ENCODE measurements around the gene RAD51AP2. TPM values are rescaled to one million over a fixed set of nuclear protein-coding genes. Genes with fewer than 3 reads are reported as not detected.

RAD51AP2 gene
- total and polyA plus RNA-seq, 2 of the 8 experiments (the other 6 are each of a cell fraction or from before 2014, with no cell fraction given): 0.02 to 0.20 TPM

GRCh38 chr2:17475286-17475685 lies 43.0 kb downstream of the RAD51AP2 start:
- H3K4me2 ChIP-seq (ENCODE audit: insufficient read depth in 1 of 2, low read depth in 2 of 2, low read length in 2 of 2): no peak overlapping the region
- FAIRE-seq (no peak), DNase-seq (ENCODE audit: low read depth in 1 of 2, low spot score in 2 of 2) (no peak)
- H3K27ac ChIP-seq (ENCODE audit: low read depth, low read length): no peak overlapping the region
- ChIA-PET POLR2A (ENCODE audit: partially characterized antibody) (no interaction called here), CTCF (ENCODE audit: partially characterized antibody) (no interaction called here)
- no peaks in the 10 kb centered on the region for H3K79me1 ChIP-seq (ENCODE audit: low read depth, low read length)
- H2BK15ac ChIP-seq (ENCODE audit: low read length): no peak overlapping the region
- no peak overlapping the region for H2AK5ac ChIP-seq (ENCODE audit: low read depth, low read length)
- H3K23ac ChIP-seq (ENCODE audit: insufficient read length): no peak overlapping the region
- no peak overlapping the region for H4K91ac ChIP-seq (replicated peaks; ENCODE audit: insufficient read length, low read length)
- no peak overlapping the region for H3K56ac ChIP-seq (replicated peaks; ENCODE audit: insufficient read length, low read depth, low read length)
- WGBS, 2 experiments (ENCODE audit: extremely low coverage in 1 of 2, insufficient coverage in 1 of 2, insufficient read length in 1 of 2, insufficient replicate concordance in 2 of 2, low coverage in 1 of 2, low lambda C conversion rate in 2 of 2, missing lambda C conversion rate in 1 of 2): 96% methylated on average over 1 of the region's 1 CpG; no CpG with 5 or more reads in 1 of the 2 experiments
- no peak overlapping the region for H2BK5ac ChIP-seq (ENCODE audit: low read depth, low read length)
- H3K27me3 ChIP-seq (replicated peaks in 1 of 4; ENCODE audit: control insufficient read depth in 3 of 4, extremely low read depth in 1 of 4, insufficient read depth in 3 of 4, low read length in 3 of 4): no peaks in the 10 kb centered on the region
- no peak overlapping the region for H4K5ac ChIP-seq (ENCODE audit: insufficient read length, low read depth, low read length)
- peaks cover 0 to 4% of the 10 kb centered on the region in 2 experiments; a peak in 1 of 4 replicates for H3K9me3 ChIP-seq (ENCODE audit: insufficient read depth in 2 of 2, low read depth in 1 of 2, low read length in 1 of 2)
- H2BK20ac ChIP-seq (ENCODE audit: low read length): no peak overlapping the region
- no peaks in the 10 kb centered on the region; a peak in 1 of 8 replicates for H3K36me3 ChIP-seq (ENCODE audit: control insufficient read depth in 2 of 4, insufficient read depth in 4 of 4, low read length in 3 of 4)
- H3K4me3 ChIP-seq (ENCODE audit: extremely low read depth in 1 of 4, insufficient read depth in 2 of 4, low read depth in 3 of 4, low read length in 4 of 4): no peak overlapping the region
- H4K8ac ChIP-seq (ENCODE audit: extremely low read depth, insufficient read depth, low read length): no peak overlapping the region
- H3K14ac ChIP-seq (ENCODE audit: insufficient read length): no peak overlapping the region
- no peaks in the 10 kb centered on the region; a peak in 2 of 7 replicates for H3K4me1 ChIP-seq (replicated peaks in 1 of 4; ENCODE audit: control insufficient read depth in 3 of 4, insufficient read depth in 4 of 4, low read length in 3 of 4)
- no peaks in the 10 kb centered on the region; the same call in 1 of the 2 replicates for H3K23me2 ChIP-seq (ENCODE audit: low read depth, low read length)
- H2BK12ac ChIP-seq (ENCODE audit: low read depth, low read length): no peak overlapping the region
- no peak overlapping the region for H3K4ac ChIP-seq (replicated peaks; ENCODE audit: insufficient read length, low read depth, low read length)
- H3K18ac ChIP-seq (ENCODE audit: extremely low read depth, low read length): no peak overlapping the region
- H4K20me1 ChIP-seq (replicated peaks in 1 of 2; ENCODE audit: control insufficient read depth in 1 of 2, insufficient read depth in 2 of 2, low read length in 2 of 2): no peaks in the 10 kb centered on the region
- peak overlapping the region; percentile 93; the same call in 1 of the 2 replicates for H2AFZ ChIP-seq (ENCODE audit: low read length)
- no peak overlapping the region for H2BK120ac ChIP-seq (replicated peaks; ENCODE audit: low read depth, low read length)
- H3K9ac ChIP-seq (replicated peaks in 1 of 4; ENCODE audit: extremely low read depth in 1 of 4, low read depth in 3 of 4, low read length in 3 of 4): no peak overlapping the region
- H3K79me2 ChIP-seq (ENCODE audit: control insufficient read depth in 1 of 2, insufficient read depth in 2 of 2, low read length in 2 of 2): no peaks in the 10 kb centered on the region
- TF ChIP-seq CTCF (IDR thresholded peaks at IDR 0.05; ENCODE audit: control extremely low read depth in 1 of 3, insufficient read depth in 1 of 3, low read depth in 1 of 3, low read length in 3 of 3): no peak
- no peak for TF ChIP-seq TAF1 (IDR thresholded peaks at IDR 0.05; ENCODE audit: low read depth, low read length)
- TF ChIP-seq SAP30 (IDR thresholded peaks at IDR 0.05; ENCODE audit: insufficient read depth, insufficient replicate concordance, low read length): no peak
- TF ChIP-seq CBX5 (IDR thresholded peaks at IDR 0.05; ENCODE audit: low read depth, low read length): no peak
- no peak for TF ChIP-seq SRF (IDR thresholded peaks at IDR 0.05; ENCODE audit: low read depth, low read length)
- TF ChIP-seq MAFK (IDR thresholded peaks at IDR 0.05; ENCODE audit: low read depth, low read length): no peak
- no peak for TF ChIP-seq KDM4A (IDR thresholded peaks at IDR 0.05; ENCODE audit: low read depth, low read length, severe bottlenecking)

Measured in H1 (cell line).